BJ (cell line): ENCODE measurements around the gene GALK1. TPM values are rescaled to one million over a fixed set of nuclear protein-coding genes. Genes with fewer than 3 reads are reported as not detected.

Experiments used
- CTCF ChIA-PET: fragments of 350-600 bp; formaldehyde crosslinking; extraction: SDS; loops from one replicate; lab custom pipeline; 2021; ENCODE audit warnings: antibody characterized with exemption, inconsistent platforms; lab: Yijun Ruan, JAX
- POLR2A ChIA-PET: fragments of 300-600 bp; sonication (Branson Sonifier 250); formaldehyde crosslinking; extraction: SDS; loops from one replicate; lab custom pipeline; 2021; ENCODE audit warnings: antibody characterized with exemption; lab: Charles Lee
- DNase-seq: peaks from one replicate; pipeline ENCODE4 v3.0.0-alpha.2; 2011; ENCODE audit warnings: low read depth
- H3K27me3 ChIP-seq: 2 replicates; pipeline ENCODE4 v1.6.0; 2011; ENCODE audit warnings: low read length; ENCODE audit not compliant: control insufficient read depth, insufficient read depth
- H3K36me3 ChIP-seq: 2 replicates; pipeline ENCODE4 v1.5.1; 2011; ENCODE audit warnings: low read length; ENCODE audit not compliant: control insufficient read depth, insufficient read depth
- H3K4me3 ChIP-seq: 2 replicates; pipeline ENCODE4 v1.5.1; 2011; ENCODE audit warnings: low read depth, mild to moderate bottlenecking, control low read depth, low read length
- CTCF ChIP-seq: IDR thresholded peaks from 2 replicates; pipeline ENCODE4 v1.5.1; 2011; ENCODE audit warnings: low read depth, mild to moderate bottlenecking, control low read depth, inconsistent platforms, low read length, moderate library complexity; ENCODE audit not compliant: insufficient read depth
- polyA plus RNA-seq: library from polyadenylated mRNA; depleted of rRNA; stranded (reverse); fragments of >200 nt; gene quantifications from 2 replicates; pipeline ENCODE4 v1.2.3, GENCODE V29; 2011

Gene GALK1
- polyA plus RNA-seq, 1 experiment, result 35.8 TPM

GRCh38 chr17:75731716-75732498, 33.1 kb downstream of the GALK1 start:
- Histone ChIP-seq H3K27me3 (no peaks in the 10 kb centered on the region), H3K36me3 (no peaks in the 10 kb centered on the region), H3K4me3 (no peak overlapping the region)
- no peak for DNase-seq
- POLR2A ChIA-PET, result interaction anchor here (0.7 kb wide), 1 partner anchor 13 kb away, joined by 3 read pairs; no protein-coding TSS in a partner anchor
- CTCF ChIA-PET, result interaction anchor here (1.2 to 2.6 kb wide), 2 partner anchors 16 to 18 kb away, joined by 4 to 7 read pairs; no protein-coding TSS in a partner anchor
- TF ChIP-seq CTCF, result no peak

GRCh38 chr17:75731086-75731715, 33.8 kb downstream of the GALK1 start:
- POLR2A ChIA-PET, result no interaction called here
- Histone ChIP-seq H3K36me3 (no peaks in the 10 kb centered on the region), H3K4me3 (no peak overlapping the region), H3K27me3 (no peaks in the 10 kb centered on the region)
- TF ChIP-seq CTCF, result no peak
- CTCF ChIA-PET, result interaction anchor here (0.7 to 2.6 kb wide), 3 partner anchors 17 to 38 kb away, joined by 3 to 7 read pairs (median 4); no protein-coding TSS in a partner anchor
- no peak for DNase-seq

- DNase-seq, result no peak
- H3K27me3 ChIP-seq, result no peaks in the 10 kb centered on the region
- H3K36me3 ChIP-seq, result no peaks in the 10 kb centered on the region
- H3K4me3 ChIP-seq, result no peak overlapping the region
- ChIA-PET CTCF (interaction anchor here (1.6 kb wide), 1 partner anchor 133 kb away, joined by 4 read pairs; no protein-coding TSS in a partner anchor), POLR2A (interaction anchor here (0.6 kb wide), 1 partner anchor 51 kb away, joined by 7 read pairs; no protein-coding TSS in a partner anchor)
- no peak for TF ChIP-seq CTCF
These were observed 34.9 kb downstream of the GALK1 start for GRCh38 chr17:75730065-75730464.

GRCh38 chr17:75729351-75729750, 35.6 kb downstream of the GALK1 start:
- Histone ChIP-seq H3K4me3 (no peak overlapping the region), H3K36me3 (no peaks in the 10 kb centered on the region), H3K27me3 (no peaks in the 10 kb centered on the region)
- DNase-seq, result no peak
- CTCF ChIA-PET, result interaction anchor here (0.7 to 1.6 kb wide), 2 partner anchors 18 to 132 kb away, joined by 3 to 4 read pairs; no protein-coding TSS in a partner anchor
- POLR2A ChIA-PET, result no interaction called here
- no peak for TF ChIP-seq CTCF

- ChIA-PET CTCF (interaction anchor here (2.5 kb wide), 1 partner anchor 22 kb away, joined by 13 read pairs; no protein-coding TSS in a partner anchor), POLR2A (interaction anchor here (0.5 kb wide), 1 partner anchor 53 kb away, joined by 8 read pairs; no protein-coding TSS in a partner anchor)
- TF ChIP-seq CTCF, result no peak
- no peak for DNase-seq
- H3K27me3 ChIP-seq, result no peaks in the 10 kb centered on the region
- H3K4me3 ChIP-seq, result no peak overlapping the region
- no peaks in the 10 kb centered on the region for H3K36me3 ChIP-seq
These were observed 37.6 kb downstream of the GALK1 start for GRCh38 chr17:75727391-75727790.
